Lung (tissue), 12 donors: Measurements from ENCODE around the gene PMPCA. TPM values are rescaled to one million over a fixed set of nuclear protein-coding genes. Genes with fewer than 3 reads are reported as not detected.

Experiments
- ATAC-seq: fragments of 200-7000 bp; cut with Tn5 transposase; one replicate; pipeline ENCODE4 v1.9.1; 2020; ENCODE audit warnings: moderate number of reproducible peaks; ENCODE audit not compliant: insufficient read depth, low FRiP score
- DNase-seq, 3 donors: peaks; one replicate each; pipeline ENCODE4 v3.0.0-alpha.2; 2013 to 2017
- H3K27ac ChIP-seq, 2 donors: one replicate each; pipeline ENCODE4 v1.5.1; 2013; ENCODE audit warnings: mild to moderate bottlenecking in 2 of 2, moderate library complexity in 2 of 2, control low read depth in 1 of 2, inconsistent platforms in 1 of 2, low read depth in 1 of 2, low read length in 1 of 2
- H3K27me3 ChIP-seq, 3 donors: one replicate each; pipeline ENCODE4 v1.5.1; 2013; ENCODE audit warnings: low read length in 2 of 3; ENCODE audit not compliant: control insufficient read depth in 3 of 3, insufficient read depth in 3 of 3
- H3K36me3 ChIP-seq, 4 donors: one replicate each; pipeline ENCODE4 v1.5.1; 2013; ENCODE audit warnings: low read length in 4 of 4, mild to moderate bottlenecking in 1 of 4, moderate library complexity in 1 of 4; ENCODE audit not compliant: control insufficient read depth in 4 of 4, insufficient read depth in 4 of 4
- H3K4me1 ChIP-seq, 5 donors: one replicate each; pipeline ENCODE4 v1.5.1; 2013; ENCODE audit warnings: low read length in 5 of 5, mild to moderate bottlenecking in 2 of 5, moderate library complexity in 1 of 5; ENCODE audit not compliant: control insufficient read depth in 5 of 5, insufficient read depth in 5 of 5
- H3K4me3 ChIP-seq: one replicate; pipeline ENCODE4 v1.5.1; 2013; ENCODE audit warnings: mild to moderate bottlenecking, control low read depth, moderate library complexity
- H3K9ac ChIP-seq, 2 donors: one replicate each; pipeline ENCODE4 v1.5.1; 2013; ENCODE audit warnings: low read length in 2 of 2, control low read depth in 1 of 2; ENCODE audit not compliant: insufficient read depth in 1 of 2
- H3K9me3 ChIP-seq, 4 donors: one replicate each; pipeline ENCODE4 v1.5.1; 2013; ENCODE audit warnings: low read length in 3 of 4, mild to moderate bottlenecking in 1 of 4, moderate library complexity in 1 of 4; ENCODE audit not compliant: control insufficient read depth in 4 of 4, insufficient read depth in 3 of 4
- WGBS, 2 donors: extraction: QIAGEN DNeasy Blood & Tissue Kit; methylation state at CpG; one replicate each; pipeline ENCODE4 v1.1.7; 2013; 5-methylcytosine and 5-hydroxymethylcytosine counted together
- polyA plus RNA-seq, 2 donors: library from polyadenylated mRNA; stranded (reverse); fragments of 200-250 nt; gene quantifications; one replicate each; pipeline ENCODE4 v1.2.1, GENCODE V29; 2013
- total RNA-seq, 2 donors: library from RNA; depleted of rRNA in 1 of 2; stranded (reverse); fragments of >200 nt in 1 of 2; gene quantifications; one replicate each; pipeline ENCODE4 v1.2.1, GENCODE V29; 2014 to 2021
- TF ChIP-seq, protein P1 (sequence below): IDR thresholded peaks from 2 replicates; pipeline ENCODE4 v1.5.1; 2012; ENCODE audit warnings: mild to moderate bottlenecking; ENCODE audit errors: control extremely low read depth, extremely low read depth
- donor health status: control.
- donor health status: control.
- donor health status: Bipolar disorder and iron deficiency.
- donor health status: healthy.
- donor health status: DM: yes; HTN: yes; CAD: no.

Gene PMPCA
- total and polyA plus RNA-seq, 4 donors, result 26.5 to 46.7 (median 40.5) TPM

DNA sequence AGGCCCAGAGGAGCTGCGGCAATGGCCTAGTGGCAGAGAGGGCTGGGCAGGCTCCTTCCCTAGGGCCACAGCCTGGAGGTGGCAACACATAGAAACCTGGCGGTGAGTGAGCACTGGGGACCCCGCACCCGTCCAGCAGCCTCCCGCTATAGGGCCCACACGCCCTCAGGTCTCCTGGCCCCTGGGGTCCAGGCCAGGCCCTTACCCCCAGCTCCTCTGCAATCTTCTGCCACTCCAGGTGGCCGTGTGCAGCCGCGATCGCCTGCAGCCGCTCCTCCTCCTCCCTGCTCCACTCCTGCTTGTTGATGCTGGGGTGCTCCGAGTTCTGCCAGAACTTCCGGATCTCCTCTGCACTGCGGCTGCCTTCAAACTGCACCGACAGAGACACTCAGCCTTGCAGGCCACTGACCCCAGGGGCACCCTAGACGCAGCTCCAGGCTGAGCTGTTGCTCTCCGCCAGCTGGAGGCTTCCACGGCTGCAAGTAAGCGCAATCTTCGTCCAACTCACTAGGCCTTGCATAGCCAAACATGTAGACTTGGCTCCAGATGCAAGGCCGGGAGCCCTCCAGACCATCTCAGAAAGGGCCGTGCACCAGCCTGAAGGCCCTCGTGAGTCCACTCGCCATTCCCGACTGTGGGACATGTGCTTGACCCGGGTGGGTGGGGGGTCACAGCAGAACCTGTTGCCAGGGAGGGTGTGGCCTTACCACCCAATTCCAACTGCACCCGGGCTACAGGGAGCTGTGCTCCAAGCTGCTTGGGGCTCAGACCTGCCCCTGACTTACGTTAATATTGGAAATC, 18.5 kb upstream of the PMPCA start:
- Histone ChIP-seq H3K4me3 (no peak overlapping the region), H3K36me3 (peaks cover 5 to 76% (median 13%) of the 10 kb centered on the region in 4 donors), H3K27ac (no peak overlapping the region), H3K27me3 (no peaks in the 10 kb centered on the region), H3K9me3 (no peaks in the 10 kb centered on the region), H3K9ac (no peak overlapping the region), H3K4me1 (no peaks in the 10 kb centered on the region)
- no peak for DNase-seq
- 94 to 96% methylated on average over 28 of the region's 28 CpGs for WGBS, 2 donors
- TF ChIP-seq, protein P1, sequence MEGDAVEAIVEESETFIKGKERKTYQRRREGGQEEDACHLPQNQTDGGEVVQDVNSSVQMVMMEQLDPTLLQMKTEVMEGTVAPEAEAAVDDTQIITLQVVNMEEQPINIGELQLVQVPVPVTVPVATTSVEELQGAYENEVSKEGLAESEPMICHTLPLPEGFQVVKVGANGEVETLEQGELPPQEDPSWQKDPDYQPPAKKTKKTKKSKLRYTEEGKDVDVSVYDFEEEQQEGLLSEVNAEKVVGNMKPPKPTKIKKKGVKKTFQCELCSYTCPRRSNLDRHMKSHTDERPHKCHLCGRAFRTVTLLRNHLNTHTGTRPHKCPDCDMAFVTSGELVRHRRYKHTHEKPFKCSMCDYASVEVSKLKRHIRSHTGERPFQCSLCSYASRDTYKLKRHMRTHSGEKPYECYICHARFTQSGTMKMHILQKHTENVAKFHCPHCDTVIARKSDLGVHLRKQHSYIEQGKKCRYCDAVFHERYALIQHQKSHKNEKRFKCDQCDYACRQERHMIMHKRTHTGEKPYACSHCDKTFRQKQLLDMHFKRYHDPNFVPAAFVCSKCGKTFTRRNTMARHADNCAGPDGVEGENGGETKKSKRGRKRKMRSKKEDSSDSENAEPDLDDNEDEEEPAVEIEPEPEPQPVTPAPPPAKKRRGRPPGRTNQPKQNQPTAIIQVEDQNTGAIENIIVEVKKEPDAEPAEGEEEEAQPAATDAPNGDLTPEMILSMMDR, result no peak
- ATAC-seq, result no peak

DNA sequence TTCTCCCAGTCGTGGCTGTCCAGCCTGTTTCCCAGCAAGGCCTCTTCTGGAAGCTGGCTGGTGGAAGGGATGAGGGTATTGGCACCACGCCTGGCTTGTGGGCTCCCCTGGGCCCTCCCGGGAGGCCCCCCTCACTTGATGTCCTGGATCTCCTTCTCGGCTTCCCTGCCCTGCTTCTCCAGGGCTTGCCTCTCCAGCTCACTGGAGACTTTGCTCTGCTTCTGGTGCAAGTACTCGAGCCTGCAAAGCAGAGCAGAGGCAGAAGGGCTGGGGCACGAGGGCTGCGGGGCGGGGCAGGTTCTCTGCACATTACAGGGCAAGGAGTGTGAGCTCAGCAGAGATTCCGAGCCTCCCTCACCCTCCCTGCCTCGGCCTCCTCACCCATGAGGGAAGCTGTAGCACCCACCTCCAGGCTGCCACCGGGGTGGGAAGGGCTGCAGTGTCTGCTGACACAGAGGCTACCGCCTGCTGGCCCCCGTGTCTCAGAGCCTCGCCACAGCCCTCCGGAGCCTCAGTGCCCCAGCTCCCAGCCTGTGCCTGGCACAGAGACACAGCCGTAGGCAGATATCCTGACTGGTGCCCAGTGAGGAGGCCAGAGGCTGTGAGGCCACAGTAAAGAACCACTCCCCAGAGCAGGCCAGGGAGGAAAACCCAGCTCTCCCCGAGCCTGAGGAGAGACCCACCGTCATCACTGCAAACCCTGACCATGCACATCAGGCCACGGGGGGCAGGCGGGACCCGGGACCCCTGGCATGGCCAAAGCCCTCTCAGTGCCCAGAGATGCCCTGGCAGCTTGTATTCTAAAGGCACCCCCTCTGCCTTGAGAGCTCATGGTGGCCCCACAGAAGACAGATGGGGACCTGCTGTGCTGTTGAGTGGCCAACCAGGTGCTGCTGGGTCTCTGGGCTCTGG, 17.7 kb upstream of the PMPCA start:
- Histone ChIP-seq H3K9ac (no peak overlapping the region), H3K4me3 (no peak overlapping the region), H3K27ac (no peak overlapping the region), H3K27me3 (no peaks in the 10 kb centered on the region), H3K36me3 (peaks cover 5 to 71% (median 15%) of the 10 kb centered on the region in 4 donors), H3K4me1 (no peaks in the 10 kb centered on the region), H3K9me3 (no peaks in the 10 kb centered on the region)
- 90 to 93% methylated on average over 21 of the region's 21 CpGs for WGBS, 2 donors
- ATAC-seq (no peak), DNase-seq (no peak)
- TF ChIP-seq, protein P1, result no peak

DNA sequence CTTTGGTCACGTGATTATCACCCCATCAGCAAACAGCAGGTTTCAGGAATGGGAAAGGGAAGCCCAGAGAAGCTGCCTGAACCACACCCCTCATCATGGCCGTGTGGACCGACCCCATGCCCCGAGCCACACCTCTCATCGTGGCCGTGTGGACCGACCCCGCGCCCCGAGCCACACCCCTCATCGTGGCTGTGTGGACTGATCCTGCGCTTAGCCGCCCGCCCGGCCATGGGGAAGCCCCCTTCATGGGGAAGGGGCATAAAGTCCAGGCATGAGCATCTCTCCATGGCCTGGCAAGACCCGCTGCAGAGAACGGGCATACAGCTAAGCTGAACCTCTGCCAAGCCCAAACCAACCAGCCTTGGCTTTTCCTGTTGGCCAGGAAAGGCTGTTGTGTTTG, 16.9 kb upstream of the PMPCA start:
- DNase-seq (no peak), ATAC-seq (no peak)
- 90 to 98% methylated on average over 17 of the region's 17 CpGs for WGBS, 2 donors
- Histone ChIP-seq H3K4me3 (no peak overlapping the region), H3K27ac (no peak overlapping the region), H3K4me1 (peaks cover 0 to 2% (median 0%) of the 10 kb centered on the region in 5 donors), H3K27me3 (no peaks in the 10 kb centered on the region), H3K36me3 (peaks cover 5 to 68% (median 15%) of the 10 kb centered on the region in 4 donors), H3K9ac (no peak overlapping the region), H3K9me3 (no peaks in the 10 kb centered on the region)
- TF ChIP-seq, protein P1, result no peak
